ENCODE measurements around the gene NFE2L3. TPM values are rescaled to one million over a fixed set of nuclear protein-coding genes. Genes with fewer than 3 reads are reported as not detected.

Gene NFE2L3
- total and polyA plus RNA-seq, 2 of the 8 experiments (the other 6 are each of a cell fraction or from before 2014, with no cell fraction given): 64.9 to 76.5 TPM

GRCh38 chr7:26180792-26181198 is 28.8 kb downstream of the NFE2L3 start (continued):
- TF ChIP-seq CREB1 (IDR thresholded peaks at IDR 0.05): no peak
